GM18868 (cell line): ENCODE results near the gene SLC25A17.
"Not testable (repeated sequence)": the region's sequence is repeated elsewhere in the genome, so short reads cannot be mapped to it uniquely, and the experiment has no call there.

Experiments used
- ATAC-seq: cut with Tn5 transposase; IDR thresholded peaks from one replicate; pipeline ENCODE4 v1.9.1; 2021; ENCODE audit warnings: mild to moderate bottlenecking, moderate library complexity; ENCODE audit not compliant: unreplicated experiment

The SLC25A17 gene

DNA sequence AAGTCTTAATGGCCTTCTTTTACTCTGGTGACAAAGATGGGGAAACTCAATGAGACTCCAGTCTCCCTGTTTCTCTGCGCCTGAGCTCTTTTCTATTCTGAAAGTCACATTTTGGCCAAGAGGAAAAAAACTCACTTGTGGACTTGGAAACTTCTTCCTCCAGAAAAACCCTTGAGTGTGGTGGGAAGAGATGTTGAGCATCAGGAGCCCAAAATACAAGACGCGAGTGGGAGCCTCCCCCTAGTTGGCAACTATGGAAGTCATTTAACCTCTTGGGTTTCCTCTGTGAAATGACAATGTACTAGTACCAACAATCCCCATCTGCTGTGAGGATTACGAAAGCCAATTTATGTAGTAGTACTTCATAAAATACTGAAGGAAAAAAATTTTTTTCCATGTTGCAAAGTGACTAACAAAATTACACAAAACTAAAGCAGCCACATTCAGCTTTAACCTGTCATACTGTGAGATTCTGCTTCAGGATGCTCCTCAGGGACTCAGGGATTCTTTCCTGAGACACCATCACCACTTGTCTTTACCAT lies 524 bp upstream of the SLC25A17 start:
- no peak for ATAC-seq

DNA sequence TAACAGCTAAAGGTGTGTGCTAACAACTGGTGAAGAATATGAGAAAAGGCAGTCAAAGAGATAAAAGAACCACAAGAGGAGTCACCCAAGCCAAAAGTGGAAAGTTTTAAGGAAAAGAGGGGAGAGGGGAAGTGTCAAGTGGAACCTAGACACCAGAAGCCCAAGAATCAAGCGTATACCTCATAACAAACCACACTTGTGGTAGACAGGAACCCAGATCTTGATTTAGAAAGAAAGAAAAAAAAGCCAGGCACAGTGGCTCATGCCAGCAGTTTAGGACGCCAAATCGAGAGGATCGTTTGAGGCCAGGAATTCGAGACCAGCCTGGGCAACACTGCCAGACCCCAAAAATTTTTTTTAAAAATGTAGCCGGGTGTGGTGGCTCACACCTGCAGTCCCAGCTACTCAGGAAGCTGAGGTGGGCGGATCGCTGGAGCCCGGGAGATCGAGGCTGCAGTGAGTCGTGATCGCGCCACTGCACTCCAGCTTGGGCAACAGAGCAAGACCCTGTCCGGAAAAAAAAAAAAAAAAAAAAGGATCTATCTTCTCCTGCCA lies 877 bp downstream of the SLC25A17 start:
- ATAC-seq, result no peak

DNA sequence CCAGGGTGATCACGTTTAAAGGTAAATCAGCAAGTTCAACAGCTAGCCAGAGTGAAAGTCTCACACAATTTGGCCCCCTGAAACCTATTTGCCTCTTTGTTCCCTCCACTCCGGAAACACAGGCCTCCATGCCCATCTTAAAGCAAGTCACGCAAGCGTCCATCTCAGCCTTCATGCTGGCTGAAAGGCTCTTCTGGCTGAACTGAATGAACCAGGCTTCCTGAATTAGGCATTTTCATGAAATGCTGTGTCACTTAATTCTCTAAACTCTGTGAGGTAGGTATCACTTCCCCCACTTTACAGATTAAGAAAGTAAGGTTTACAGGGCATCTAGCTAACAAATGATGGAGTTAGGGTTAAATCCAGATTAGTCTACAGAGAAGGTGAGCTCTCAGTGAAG lies 1.4 kb downstream of the SLC25A17 start:
- ATAC-seq, result no peak

DNA sequence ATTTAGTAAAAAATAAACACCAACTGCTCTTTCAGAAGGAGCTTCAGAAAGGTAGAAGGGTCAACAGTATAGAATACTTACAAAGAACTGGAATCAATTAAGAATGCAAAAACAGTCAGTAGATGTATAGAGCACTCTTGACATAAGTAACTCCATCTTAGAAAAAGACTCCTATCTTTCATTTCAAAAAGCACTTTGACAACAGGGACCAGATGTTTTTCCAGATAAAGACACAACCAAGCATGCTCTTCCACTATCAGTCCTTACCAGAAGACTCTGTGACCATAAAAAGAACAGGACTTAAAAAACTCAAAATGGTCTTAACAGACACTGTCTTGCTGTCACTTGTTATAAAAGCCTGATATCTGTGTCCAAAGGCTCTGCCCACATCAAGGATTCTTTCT lies 5.2 kb downstream of the SLC25A17 start:
- no peak for ATAC-seq

DNA sequence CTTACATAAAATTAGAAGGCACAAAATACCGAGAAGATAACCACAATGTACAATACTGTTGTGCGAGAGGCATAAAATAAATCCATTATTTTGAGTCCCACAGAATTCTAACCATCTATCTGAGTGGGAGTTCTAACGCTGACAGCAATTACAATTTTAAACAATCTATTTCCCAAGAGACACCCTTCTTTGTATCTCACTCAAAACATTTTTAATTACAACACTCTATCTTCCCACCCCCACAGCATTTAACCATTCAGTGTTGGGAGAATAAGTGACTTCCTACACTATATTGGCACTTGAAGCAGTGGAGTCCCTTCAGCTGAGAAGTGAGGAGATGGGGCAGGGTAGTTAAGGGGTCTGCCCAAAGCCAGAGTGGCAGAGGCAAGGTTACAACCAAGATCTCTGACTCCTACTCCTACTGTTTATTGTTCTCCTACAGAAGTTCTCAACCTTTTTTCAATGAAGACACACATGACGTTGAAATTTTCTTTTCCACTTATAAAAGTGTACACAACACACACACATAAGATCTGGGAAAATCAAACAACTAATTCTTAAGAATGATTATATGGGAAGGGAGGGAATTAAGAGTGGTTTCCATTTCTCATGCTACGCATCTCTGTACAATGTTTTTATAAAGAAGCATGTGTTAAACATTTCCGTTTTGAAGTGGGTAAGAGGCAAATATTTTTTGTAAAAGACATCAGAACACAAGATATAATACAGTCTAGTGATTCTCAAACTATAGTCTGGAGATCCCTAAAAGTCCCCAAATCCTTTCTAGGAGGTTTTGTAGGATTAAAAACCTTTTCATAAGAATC lies 10.9 kb downstream of the SLC25A17 start:
- ATAC-seq, result no peak

DNA sequence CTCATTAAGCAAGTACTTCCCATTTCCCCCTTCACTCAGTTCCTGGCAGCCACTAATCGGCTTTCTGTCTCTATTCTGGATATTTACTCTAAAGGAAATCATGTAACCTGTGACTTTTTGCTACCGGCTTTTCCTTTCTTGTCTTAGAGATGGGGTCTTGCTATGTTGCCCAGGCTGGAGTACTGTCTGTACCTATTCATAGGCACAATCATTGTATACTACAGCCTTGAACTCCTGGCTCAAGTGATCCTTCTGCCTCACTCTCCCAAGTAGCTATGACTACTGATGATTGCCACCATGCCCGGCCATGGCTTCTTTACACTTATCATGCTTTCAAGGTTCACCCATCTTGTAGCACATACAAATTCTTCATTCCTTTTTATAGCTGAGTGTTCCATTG lies 12.4 kb downstream of the SLC25A17 start:
- no peak for ATAC-seq

DNA sequence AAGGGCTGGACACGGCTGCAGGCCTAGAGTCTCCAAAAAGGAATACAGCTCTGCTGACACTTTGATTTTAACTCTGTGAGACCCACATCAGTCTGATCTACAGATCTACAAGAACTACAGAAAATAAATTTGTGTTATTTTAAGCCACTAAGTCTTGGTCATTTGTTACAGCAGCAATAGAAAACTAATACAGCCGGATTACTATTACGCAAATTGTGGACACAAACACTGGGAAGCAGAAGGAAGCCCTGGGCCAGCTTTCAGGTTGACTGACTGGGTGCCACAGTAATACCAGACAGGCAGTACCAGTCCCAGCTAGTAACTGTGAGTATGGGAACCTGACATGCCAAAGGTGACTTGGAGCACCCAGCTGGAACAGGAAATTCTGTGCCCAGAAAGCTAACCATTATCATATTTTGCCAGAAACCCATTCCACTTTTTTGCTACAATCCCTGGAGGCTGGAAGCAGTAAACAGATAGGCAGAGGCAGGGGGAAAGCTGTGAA lies 13.4 kb downstream of the SLC25A17 start:
- ATAC-seq, result no peak

DNA sequence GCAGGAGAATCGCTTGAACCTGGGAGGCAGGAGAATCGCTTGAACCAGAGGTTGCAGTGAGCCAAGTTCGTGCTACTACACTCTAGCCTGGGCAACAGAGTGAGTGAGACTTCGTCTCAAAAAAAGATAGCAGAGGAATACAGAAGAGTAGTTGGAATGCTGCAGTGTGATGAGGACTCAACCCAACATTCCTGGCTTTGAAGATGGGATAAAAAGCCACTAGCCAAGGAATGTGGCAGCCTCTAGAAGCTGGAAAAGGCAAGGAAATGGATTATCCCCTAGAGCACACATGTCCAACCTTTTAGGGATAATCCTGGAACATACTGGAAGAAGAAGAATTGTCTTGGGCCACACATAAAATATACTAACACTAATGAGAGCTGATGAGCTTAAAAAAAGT lies 13.9 kb downstream of the SLC25A17 start:
- ATAC-seq, result no peak

DNA sequence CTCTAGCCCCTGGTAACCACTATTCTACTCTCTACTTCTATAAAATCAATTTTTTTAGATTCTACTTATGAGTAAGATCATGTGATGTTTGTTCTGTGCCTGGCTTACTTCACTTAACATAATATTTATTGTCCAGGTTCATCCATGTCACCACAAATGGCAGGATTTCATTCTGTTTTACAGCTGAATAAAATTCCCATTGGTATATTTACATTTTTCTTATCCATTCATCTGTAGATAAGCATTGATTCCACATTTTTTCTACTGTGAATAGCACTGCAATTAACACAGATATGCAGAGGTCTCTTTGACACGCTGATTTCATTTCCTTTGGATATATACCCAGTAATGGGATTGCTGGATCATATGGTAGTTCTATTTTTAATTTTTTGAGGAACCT lies 15.8 kb downstream of the SLC25A17 start:
- no peak for ATAC-seq

DNA sequence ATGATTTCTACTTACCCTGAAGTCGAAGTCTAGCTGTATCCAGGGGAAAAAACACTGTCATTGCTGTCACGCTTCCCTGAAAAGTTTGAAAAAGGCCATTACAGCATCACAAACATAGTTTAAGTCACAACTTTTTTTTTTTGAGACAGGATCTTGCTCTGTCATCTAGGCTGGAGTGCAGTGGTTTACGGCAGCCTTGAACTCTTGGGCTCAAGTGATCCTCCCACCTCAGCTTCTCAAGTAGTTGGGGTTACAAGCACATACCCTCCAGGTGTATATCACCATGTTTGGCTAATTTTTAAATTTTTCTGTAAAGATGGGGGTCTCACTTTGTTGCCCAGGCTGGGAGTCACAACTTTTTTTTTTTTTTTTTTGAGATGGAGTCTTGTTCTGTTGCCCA lies 20.1 kb downstream of the SLC25A17 start:
- no peak for ATAC-seq

DNA sequence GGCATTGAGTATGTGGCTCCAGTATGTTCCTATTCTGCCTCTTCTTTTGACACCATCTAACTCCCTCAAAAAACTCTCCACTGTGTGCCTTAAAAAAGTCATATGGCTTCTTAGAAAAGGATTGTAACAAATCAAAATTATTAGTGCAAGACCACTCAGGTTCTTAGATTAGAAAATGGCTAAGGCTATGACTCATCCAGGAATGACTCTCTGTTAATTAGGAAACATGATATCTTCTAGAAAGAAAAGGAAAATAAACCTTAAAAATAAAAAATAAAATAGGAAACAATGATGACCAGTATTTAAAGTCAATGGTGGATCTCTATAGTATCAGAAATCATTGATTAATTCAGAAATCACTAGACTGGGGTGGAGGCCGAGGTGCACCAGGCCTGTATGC lies 21.7 kb downstream of the SLC25A17 start:
- no peak for ATAC-seq

DNA sequence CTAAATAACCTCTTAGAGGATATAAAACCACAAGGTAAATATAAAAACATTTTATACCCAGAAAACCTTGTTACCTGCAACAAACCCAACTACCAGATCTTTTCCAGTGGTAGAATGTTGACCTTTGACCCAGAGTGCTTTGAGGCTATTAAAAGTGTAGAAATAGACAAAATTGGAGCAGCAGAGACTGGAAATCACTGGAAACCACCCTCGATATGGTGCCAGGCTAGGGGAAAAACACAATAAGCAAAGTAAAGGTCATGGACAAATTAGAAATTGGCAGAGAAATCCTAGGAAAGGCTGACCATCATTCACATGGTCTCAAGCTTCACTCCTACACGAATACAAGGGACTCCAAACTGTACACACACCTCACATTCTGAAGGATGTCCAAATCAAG lies 26.7 kb downstream of the SLC25A17 start:
- no peak for ATAC-seq

DNA sequence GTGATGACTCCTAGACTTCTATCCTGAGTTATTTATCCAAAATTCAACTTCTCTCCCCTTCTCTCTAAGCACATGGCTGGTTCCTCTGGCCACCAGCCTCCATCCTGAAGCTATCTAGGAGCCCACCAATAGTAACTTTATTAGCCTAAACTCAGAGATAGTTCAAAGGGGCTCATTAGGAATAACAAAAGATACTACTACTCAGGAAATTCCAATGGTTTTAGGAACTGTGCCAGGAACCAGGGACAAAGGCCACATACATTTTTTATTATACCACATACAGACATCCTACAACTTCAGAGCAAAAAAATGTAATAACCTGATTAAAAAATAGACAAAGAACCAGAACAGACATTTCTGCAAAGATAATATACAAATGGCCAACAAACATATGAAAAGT lies 27.9 kb downstream of the SLC25A17 start:
- ATAC-seq, result no peak

DNA sequence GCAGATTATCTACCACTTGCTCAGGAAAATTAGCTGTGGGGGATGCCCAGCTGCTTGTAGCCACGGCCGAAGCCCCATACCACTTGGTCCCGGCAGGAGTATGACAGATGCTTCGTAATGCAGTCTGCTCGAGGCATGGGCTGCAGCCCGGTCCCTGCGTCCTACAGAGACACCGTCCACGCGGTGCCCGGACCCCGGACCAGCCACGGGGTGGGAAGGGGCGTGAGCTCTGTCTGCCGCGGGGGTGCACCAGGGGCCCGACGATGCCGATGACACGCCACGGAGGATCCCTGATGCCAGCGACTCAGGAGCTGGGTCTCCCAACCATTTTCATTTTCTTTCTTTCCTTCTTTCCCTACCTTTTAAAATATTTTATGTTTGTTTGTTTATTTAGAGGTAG lies 30.0 kb downstream of the SLC25A17 start:
- ATAC-seq, result no peak

DNA sequence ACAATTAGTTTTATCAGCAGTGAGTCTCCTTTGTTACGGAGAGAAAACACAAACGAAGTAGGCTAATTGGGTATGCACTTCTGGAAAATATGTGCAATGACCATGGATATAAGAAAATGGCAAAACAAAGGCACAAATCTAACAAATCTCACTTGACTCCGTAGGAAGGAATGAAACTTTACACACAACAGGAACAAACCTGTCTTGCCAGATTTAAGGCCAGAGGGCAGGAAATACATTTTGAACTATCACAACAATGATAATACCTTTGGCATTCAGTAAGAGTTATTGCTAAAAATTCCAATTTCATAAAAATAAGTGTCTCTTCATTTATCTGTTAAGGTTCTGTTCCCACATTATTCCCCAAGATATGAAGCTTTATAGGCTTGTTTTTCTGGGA lies 36.6 kb downstream of the SLC25A17 start:
- no peak for ATAC-seq

DNA sequence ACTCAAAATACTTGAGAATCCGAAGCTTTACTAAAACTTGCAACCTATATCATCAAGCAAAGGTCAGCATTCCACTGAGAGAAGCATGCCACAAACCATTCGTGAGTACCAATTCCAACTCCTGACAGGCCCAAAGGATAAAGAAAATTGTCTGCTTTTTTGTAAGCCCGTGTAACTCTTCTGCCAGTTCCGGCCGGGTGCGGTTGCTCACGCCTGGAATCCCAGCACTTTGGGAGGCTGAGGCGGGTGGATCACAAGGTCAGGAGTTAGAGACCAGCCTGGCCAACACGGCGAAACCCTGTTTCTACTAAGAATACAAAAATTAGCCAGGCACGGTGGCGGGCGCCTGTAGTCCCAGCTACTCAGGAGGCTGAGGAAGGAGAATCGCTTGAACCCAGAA lies 37.4 kb downstream of the SLC25A17 start:
- not testable (repeated sequence) for ATAC-seq

DNA sequence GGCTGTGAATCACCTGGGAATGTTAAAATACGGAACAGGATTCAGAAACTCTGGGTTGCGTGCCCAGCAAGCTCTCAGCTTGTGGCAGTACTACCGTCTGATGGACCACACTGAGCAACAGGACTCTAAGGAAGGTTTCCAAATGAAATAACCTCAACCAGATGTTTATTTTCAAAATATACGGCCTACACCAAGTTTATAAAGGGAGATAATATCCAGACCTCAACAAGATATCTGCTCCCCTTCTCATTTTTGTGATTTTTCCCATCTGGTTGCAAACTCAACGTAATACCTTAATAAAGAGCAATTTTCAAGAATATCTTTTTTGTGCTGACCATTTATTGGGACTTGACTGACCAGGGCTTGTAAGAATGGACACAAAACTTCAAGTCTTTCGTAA lies 49.4 kb downstream of the SLC25A17 start:
- ATAC-seq, result no peak

DNA sequence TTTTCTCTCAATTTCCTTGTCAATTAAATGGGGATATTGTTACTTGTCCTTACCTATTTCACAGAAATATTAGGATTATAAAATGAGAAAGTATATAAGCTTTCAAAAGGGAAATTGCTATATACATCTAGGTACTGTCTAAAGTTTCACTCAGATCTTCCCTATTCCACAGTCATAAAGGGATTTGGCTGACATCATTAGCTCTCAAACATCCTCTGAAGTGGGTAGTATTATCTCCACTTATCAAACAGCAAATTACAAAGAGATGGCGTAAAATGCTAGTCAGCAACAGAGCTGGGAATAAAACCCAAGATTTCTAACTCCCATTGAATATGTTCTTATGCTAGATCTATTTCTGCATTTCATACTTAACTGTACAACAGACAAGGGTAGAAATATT lies 50.9 kb downstream of the SLC25A17 start:
- no peak for ATAC-seq

DNA sequence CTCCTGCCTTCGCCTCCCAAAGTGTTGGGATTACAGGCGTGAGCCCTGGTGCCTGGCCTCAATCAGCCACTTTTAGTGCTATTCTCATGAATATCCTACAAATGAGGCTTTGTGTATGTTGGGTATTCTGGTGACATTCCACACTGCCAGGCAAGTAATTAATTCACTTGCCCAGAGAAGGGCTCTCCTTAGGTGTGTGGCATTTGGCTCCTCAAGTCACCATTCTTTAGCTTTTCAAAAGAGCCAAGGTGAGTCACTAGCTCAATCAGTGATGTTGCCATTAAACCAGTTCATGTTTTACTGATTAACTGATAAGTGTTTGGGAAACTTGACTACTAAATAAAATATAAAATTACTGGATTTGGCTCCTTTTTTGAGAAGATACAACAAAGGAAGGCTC lies 52.2 kb downstream of the SLC25A17 start:
- ATAC-seq, result no peak

DNA sequence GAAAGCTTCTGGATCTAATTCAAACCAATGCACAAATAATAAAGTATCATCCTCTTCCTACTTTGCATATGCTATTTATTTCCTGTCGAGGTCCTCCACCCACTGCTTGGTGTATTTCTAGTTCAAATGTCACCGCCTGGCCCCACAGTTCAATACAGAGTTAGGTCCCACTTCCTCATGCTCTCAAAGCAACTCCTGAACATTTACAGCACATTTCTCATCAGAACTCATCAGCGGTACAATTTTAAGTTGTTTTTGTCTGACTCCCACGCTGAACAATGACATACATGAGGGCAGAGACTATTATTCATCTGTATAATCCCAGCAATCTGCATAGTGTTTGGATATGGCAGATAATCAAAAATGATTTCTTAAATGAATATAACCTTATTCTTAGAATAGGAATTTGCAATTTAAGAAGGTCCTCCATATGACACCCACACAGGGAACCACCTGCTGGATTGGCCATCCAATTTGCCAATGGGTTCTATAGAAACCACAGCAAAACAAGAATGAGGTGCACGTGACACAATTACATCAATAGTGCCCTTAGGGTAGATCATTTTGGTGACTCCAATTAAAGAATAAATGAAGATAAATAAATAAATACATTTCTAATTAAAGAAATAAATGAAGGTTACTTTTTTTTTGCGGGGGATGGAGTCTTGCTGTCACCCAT lies 54.2 kb downstream of the SLC25A17 start:
- no peak for ATAC-seq

DNA sequence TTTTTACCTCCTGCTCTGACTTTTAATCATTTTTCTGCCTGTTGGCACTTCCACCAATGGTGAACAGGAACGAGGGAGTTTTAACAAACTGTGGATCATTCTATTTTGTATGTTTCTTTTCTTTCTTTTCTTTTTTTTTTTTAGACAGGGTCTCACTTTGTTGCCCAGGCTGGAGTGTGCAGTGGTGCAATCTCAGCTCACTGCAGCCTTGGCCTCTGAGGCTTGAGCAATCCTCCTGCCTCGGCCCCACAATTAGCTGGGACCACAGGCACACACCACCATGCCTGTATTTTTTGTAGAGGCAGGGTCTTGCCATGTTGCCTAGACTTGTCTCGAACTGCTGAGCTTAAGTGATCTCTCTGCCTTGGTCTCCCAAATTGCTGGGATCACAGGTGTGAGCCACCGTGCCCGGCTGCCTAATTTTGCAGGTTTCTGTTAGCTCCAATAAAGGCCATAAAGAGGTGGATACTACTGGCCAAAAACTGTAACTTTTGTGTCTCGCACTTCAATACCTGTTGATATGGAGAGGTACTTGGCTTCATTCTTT lies 59.8 kb downstream of the SLC25A17 start:
- ATAC-seq, result no peak
